T-helper 2 cell treated with Interferon-gamma antibody and Interleukin-4, amounts not matched to agents 100 ng/mL and 5 ng/mL, for 36 hours (primary cell): ENCODE measurements around the gene TMEM87B. TPM values are rescaled to one million over a fixed set of nuclear protein-coding genes. Genes with fewer than 3 reads are reported as not detected.

Experiments used
- intact Hi-C: fragments of 100-400 bp; cut with micrococcal nuclease; formaldehyde crosslinking; loops from one replicate; pipeline ENCODE4 v1.15.1; 2023
- total RNA-seq: library from RNA; stranded (reverse); gene quantifications from 2 replicates; pipeline ENCODE4 v1.2.3, GENCODE V29; 2022

TMEM87B gene
- total RNA-seq, 1 donor from 2014 or later: 18.3 TPM

DNA sequence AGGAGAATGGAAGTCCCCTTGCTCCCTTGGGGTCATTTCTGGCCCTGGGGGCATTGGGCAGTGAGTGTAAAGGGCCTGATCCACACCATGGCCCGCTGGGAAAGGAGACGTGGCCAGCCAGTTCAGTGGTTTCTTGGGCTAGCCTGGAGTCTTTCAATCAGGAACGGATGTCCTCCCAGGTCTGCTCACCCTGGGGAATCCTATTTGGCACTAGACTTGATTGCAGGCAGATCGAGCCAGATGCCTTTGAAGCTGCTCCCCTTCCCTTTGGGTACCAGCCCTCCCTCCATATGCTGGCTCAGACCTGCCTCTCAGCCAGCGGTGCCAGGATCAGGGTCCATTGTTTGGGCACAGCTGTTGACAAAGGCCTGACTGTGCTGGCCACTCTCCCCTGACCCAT, 94.1 kb downstream of the TMEM87B start:
- intact Hi-C loops: no loop called here

DNA sequence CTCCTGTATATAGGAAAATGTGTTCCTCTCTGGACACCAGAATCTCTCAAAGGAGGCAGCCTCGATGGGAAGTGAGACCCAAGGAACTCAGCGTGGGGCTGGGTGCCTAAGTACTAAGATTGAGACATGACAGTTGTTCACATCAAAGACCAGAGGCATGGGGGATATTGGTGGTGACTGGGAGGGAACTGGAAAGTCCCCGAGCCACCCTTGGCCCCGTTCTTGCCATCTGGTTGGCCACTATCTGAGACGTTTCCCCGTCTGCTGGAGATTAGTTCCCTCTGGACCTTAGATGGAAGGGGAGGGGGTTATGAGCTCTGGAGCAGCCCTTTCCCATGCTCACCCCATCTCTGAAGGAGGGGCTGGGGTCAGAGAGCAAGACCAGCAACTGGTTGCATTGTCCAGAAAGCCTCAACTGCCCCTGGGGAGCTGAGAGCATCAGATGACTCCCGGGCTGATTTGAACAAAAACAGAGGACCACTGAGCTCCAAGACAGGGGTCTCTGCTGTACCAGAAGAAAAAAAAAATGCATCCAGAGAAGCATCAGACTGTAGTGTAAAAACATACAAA, 94.9 kb downstream of the TMEM87B start:
- intact Hi-C loops: no loop called here

DNA sequence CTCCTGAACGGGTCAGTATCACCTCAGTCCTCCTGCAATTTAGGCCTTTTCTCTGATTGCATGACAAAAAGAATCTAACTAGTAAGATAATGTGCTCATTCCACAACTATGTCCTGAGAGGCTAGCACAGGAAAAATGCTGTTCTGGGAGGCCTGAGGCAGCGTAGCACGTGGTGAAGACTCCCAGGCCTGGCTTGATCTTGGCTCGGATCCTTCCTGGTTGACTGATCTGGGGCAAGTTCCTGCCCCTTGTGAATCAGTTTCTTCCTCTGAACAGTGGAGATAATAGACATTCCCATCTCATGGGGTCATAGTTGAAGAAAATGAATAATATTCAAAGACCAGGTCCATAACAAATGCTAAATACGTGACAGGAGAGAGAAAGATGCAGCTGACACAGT, 95.4 kb downstream of the TMEM87B start:
- intact Hi-C loops: no loop called here

DNA sequence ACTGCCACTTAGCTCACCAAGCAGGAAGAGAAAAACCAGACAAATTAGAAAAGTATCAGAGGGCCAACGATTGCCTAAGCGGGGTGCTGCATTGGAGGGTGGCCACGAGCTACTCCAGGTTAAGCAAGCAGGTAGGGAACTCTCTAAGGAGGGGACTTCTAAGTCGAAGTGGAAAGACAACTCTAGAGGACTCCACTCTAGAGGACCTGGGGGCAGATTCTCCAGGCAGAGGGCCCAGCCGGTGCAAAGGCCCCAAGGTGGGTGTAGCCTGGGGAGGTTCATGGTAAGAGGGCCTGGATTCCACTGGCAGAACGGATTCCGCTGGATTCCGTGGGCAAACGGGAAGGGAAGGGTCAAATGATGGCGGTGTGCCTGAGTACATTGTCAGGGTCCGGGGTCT, 95.8 kb downstream of the TMEM87B start:
- intact Hi-C loops: no loop called here

DNA sequence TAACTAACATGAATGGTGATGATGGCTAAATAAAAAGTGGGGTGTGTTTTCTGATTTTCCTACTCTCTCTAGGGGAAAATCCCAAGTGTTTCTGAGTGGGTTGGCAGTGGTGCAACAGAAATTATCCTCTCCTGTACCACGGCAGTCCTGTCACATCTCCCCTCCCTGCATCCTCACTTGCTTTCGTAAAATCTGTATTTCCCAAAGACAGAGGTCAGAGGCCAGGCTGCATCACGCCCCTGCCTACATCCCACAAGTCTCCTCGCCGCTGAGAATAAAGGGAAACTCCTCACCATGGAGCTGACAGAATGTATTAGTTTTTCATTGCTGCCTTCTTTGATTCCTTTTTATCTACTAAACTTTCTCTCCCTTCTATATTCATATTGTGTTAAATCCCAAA, 96.2 kb downstream of the TMEM87B start:
- intact Hi-C loops: no loop called here

DNA sequence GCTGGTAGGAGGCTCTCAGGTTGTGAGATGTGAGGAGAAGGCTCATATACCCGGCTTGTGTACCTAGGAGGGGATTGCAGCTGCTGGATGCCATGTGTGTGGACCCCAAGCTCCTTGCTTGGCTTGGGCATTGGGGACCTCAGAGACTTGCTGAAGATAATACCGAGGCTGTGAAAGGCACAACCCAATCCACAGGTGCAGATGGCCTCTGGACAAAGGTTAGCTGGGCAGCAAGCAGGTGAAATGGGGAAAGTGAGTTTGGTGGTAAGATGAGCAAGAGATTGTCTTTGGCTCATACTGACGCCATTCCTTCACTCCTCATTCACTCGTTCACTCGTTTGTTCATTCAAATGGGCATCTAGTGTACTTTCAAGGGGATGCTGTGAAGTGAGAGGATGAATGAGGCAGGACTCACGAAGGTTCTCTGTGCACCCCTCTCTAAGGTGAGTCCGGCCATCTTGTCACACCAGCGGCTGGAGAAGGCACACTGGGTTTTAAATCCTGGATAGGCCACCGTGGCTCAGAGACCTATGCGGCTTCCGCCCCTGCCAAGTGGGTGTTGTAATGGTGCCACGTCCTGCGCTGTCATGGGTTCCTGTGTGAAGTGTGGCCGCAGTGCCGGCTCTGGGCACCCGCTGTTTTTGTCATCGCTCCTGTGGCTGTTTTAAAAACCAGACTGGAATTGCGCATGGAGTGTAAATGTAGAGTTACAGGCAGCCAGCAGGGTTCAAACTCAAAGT, 96.8 kb downstream of the TMEM87B start:
- intact Hi-C loops: no loop called here

DNA sequence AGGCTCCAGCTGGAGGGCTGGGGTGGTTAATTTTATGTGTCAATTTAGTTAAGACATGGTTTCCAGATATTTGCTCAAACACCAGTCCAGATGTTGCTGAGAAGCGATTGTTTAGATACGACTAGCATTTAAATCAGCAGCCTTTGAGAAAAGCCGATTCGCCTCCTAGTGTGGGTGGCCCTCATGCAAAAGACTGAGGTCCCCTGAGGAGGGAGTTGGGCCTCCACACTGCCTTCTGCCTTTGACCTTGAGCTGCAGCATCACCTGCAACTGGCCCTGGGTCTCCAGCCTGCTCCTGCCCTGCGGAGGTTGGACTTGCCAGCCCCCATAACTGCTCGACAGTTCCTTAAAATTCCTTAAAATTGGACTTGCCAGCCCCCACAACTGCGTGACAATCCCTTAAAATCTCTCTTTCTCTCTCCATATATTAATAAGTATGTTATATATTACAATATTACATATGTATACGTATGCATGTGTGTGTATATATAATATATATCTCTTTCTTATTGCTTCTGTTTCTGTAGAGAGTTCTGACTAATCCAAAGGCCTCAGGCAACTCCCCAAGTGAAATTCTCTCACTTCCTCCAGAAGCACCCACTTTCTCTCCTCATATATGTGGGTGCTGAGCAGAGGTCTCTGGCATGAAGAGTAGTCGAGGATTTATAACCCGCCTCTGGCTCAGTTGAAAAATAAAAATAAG, 97.6 kb downstream of the TMEM87B start:
- intact Hi-C loops: no loop called here

DNA sequence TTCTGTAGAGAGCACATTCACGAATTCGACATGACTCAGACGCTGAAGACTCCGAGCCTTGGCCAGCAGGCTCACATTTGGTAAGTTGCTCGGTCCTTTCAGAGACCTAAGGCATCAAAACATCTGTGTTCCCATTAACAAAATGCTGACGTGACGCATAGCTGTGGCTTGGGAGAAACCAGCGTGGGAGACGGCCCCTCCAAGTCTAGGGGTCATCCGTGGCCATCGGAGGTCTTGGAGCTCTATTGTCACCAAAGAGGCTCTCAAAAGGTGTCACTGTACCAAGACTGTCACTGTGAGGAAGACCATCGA, 98.1 kb downstream of the TMEM87B start:
- intact Hi-C loops: no loop called here

DNA sequence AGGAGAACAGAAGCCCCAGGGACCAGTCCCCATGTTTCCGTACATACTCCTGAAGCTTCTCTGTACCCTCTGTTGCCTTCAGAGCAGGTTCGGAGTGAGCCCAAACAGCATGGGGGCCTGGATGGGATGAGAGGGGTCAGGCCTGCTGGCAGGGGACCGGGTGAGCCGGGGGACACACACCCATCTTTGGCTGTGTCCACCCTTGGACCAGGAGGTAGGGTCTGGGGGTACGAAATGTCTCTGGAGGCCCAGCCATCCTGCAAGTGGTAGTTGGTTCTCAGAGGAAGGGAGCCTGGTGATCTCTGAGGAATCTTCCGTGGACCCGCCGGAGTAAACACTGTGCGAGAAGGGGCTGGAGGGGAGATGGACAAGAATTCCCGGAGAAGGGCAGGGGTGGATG, 98.4 kb downstream of the TMEM87B start:
- intact Hi-C loops: no loop called here

DNA sequence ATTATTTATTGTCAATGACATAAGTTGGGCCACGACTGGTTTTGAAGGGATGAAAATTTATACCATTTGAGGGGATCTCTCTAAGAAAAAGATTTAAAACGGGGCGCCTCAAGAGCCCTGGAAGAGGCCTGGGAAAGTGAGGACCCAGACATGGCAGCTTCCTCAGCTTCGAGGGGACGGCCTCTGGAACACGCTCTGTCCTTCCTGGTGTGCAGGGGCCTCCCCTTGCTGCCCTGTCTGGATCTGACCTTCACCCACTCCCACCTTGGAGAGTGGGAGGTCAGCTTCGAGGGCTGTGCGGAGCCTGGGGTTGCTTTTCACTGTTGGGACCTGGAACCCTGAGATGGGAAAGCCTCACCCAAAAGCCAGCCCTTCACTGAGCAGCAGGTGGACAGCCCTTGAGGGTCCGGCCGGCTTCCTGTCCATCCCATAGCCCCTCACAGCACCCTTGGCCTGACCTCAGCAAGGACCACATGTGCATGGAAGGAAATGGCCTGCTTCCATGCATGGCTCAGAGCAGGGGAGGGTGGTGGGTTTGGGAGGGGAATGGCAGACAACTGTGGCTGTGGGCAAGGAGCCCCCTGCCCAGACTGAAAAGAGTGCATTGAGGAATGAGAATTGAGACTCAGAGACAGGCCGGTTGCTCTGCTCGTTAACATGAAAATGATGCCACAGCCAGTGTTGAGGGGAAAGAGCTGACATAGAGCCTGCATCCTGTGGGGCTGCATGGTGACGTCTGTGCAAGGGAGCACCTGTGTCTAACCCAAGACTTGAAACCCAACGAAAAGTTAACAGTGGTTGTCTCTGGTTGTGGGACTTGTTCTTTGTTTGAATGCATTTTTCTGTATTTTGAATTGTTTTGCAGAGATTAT, 99.4 kb downstream of the TMEM87B start:
- intact Hi-C loops: no loop called here

DNA sequence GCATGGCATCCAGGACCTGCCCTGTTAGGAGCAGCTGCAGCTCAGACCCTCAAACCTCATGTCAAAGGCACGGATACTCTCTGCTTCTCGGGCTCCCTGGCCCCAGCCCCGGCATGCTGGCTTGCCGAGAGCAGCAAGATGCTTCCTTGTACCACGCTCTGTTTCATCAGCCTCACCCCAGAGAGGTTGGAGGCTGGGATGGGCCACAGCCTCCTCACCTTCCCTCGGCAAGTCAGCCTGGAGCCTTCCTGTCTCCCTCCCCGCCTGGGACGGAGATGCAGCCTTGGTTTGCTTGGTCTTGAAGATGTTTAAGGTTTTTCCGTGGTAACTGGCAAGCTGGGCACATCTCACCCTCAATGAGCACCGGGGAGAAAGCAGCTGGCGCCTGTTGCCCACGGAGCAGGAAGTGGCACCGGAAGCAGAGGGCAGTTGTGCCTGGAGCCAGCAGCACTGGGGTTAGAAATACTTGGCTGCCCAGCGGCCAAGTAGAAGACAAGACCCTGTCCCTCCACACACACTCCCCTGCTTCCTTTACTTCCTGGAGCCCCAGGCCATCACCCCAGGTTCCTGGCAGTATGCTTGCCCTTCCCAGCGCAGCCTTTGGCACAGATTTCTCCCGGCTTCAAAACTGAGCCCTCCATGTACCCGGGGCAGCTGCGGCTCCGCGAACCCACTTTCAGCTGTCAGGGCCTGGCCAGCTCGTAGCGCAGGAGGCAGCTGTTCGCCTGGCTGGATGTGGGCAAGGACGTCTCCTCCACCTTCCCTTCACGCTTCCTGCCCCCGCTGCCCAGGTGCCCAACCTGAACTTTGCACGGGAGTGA, 100.5 kb downstream of the TMEM87B start:
- intact Hi-C loops: no loop called here

DNA sequence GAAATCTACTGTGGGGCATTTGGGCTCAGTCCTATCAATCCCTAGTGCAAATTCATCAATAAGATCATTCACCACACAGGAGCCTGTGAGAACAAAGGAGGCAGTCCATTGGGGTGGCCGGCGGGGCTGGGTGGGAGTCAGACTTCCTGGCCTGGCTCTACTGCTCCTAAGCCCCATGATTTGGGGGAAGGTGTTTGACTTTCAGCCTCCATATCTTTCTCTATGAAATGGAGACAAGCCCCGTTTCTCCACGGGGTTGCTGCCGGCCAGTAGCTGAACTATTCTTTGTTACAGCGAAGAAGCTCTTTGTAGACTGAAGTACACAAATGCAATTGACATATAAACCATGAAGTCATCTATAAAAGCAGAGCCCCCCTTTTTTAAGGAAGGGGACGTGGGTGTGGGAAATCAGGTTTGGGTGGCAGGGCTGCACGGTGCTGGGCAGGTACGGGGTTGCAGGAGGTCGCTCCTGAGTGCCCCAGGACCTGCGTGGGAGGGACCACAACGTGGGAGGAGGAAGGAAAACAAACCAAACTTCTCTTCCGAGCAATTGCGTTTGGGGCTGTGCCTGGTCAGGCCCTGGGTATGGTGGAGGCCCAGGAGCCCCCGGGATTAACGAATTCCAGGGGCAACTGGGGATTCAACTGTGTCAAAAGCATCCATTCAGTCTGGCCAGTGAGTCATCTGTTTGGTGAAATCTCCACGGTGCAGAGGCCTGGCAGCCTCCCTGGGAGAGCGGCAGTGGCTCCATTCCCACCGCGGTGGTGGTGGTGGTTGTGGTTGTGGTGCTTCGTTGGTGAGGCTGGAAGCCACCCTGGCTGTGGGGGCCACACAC, 101.3 kb downstream of the TMEM87B start:
- intact Hi-C loops: no loop called here

DNA sequence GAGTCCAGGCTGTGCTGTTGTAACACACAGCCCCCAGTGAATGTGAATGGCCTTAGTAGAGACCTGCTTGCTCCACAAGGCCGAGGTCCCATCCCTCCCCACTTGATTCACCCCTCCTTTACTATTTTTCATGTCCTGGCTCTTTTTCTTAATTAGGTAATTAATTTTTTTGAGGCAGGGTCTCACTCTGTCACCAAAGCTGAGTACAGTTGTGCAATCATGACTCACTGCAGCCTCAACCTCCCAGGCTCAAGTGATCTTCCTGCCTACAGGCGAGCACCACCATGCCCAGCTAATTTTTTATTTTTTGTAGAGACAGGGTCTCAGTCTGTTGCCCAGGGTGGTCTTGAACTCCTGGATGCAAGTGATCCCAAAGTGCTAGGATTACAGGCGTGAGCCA, 102.4 kb downstream of the TMEM87B start:
- intact Hi-C loops: no loop called here

DNA sequence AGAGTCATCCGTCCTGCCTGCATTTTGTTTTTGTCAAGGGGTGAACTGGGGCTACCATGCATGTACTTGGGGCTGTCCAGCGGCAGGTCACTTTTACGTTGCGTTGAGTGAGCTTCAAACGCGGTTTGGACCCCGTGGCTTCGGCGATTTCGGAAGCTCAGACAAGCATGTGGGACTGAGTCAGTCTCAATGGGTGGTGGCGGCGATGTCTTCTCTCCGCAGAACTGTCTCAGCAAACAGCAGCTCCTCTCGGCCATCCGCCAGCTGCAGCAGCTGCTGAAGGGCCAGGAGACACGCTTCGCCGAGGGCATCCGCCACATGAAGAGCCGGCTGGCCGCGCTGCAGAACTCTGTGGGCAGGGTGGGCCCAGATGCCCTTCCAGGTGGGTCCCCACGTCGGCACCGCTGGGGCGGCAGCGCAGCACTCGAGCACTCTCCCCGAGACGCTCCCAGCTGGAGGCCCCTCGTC, 104.4 kb downstream of the TMEM87B start:
- intact Hi-C loops: no loop called here

DNA sequence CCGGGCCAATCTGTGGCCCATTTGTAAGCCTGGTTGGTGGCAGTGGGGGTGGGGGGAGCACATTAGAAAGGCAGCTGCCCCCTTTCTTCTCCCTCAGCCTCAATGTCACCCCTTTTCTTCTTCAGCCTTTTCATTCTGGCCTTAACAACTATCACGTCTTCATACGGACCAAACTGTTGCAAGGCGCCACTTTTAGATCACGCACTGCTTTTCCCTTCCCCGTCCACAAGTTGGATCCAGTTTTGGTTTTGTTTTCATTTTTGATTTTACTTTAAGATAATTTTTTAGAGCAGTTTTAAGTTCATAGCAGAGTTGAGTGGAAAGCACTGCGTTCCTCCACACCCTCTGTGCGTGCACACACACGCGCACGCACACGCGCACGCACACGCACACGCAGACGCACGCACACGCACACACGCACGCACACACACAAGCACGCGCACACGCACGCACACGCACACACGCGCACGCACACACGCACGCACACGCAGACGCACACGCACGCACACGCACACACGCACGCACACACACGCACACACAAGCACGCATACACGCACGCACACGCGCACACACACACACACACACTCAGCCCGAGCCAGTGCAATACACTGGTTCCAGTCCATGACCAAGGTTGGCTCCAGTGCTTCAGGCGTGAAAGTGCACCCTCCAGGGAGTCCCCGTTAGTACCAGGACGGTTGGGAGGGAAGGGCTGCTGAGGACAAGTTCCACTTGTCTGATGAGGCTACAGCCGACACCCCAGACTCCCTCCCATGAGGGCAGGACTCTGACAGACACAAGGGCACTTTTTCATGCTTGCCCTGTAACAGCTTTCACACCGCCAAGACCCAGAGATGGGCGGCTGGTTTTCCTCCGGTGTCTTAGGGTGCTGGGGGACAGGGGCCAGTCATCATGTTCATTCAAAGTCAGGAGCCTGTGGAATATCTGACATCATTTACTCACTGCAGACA, 105.5 kb downstream of the TMEM87B start:
- intact Hi-C loops: no loop called here

DNA sequence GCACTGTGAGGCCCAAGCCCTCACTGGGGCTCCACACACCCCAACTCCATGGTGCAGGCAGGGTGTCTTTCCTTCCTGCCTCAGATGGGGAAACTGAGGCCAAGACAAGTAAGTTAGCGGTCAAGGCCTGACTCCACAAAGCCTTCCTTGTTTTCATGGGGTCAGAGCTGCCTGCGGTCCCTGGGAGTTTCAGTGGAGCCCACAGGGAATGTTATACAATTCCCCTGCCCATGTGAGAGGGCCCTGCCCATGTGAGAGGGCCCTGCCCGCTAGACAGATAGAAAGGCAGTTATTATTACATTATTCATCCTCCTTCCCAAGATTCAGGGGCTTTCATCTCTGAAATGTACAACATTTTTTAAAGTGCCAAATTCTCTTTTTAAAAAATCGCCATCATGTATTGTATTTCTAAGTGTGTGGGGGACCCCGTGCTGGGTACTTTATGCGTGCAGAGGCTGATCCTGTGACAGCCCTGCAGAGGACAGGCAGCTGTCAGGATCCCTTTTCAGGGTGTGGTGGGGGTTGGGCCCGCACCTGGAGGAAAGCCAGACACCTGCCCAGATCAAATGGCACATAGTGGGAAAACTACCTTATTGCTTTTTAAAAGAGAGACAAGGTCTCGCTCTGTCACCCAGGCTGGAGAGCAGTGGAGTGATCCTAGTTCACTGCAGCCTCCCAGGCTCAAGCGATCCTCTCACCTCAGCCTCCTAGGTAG, 106.5 kb downstream of the TMEM87B start:
- intact Hi-C loops: no loop called here

DNA sequence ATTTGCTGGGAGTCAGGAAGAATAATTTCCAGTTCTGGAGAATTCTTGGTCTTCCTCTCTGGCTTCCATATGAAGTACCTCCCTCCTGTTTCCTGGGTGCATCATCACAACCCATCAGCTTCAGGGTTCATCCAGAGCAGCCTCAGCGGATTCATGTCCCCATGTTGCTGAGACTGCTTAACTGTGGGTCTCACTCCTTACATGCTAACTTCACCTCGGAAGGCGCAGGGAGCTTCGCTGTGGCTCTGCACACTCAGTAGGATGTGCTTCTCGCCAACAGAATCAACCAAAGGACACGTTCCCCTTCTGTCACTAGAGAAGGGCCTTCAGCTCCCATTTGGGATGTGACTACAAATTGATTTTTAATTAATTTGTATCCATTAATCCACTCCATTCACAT, 107.3 kb downstream of the TMEM87B start:
- intact Hi-C loops: no loop called here

DNA sequence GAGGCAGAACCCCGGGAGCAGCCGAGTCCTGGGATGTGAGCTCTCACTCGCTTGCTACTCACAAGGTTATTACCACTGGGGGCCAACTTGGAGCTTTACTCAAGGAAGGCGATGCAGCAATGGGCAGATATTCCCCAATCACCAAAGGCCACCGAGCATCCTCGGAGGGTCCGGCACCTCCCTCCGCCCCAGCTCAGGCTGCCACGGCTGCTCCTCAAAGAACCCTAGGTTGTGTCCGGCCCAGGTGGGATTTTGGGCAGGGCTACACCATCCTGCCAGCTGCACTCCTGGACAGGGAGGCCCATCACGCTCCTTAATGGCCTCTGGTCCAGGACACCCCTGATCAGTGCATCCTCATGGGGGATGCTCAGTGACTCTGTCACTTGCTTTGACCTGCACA, 107.9 kb downstream of the TMEM87B start:
- intact Hi-C loops: no loop called here
